ENCODE measurements around the gene SPACA7. TPM values are rescaled to one million over a fixed set of nuclear protein-coding genes. Genes with fewer than 3 reads are reported as not detected.

Gene SPACA7
- total RNA-seq, 4 donors from 2014 or later: not detected

DNA sequence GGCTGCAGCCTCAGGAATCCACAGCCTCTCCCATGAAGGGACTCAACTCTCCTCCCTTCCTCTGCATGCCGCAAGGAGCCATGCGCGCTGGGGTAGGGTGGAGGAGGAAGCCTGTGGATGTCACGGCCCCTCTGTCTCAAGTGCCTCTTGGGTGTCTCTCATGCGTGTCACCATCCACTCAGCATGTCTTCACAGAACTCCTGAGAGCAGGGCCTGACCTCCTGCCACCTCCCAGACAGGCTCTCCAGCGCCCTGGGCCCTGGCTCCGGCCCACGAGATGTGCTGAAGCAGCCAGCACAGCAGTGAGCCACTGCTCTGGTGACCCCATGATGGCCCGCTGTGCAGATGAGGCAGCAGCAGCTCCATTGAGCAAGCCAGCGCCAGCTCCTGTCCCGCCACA, 25.9 kb upstream of the SPACA7 start:
- intact Hi-C loops (cut with DNase I; ENCODE audit: low total_unique reads): no loop called here
- in situ Hi-C loops (cut with MboI; ENCODE audit: low pct_ligation_motif_present in 1 of 4, low pct_unique_long_range_greater_than_20kb in 1 of 4, low sequenced_read_pairs in 3 of 4): no loop called here

DNA sequence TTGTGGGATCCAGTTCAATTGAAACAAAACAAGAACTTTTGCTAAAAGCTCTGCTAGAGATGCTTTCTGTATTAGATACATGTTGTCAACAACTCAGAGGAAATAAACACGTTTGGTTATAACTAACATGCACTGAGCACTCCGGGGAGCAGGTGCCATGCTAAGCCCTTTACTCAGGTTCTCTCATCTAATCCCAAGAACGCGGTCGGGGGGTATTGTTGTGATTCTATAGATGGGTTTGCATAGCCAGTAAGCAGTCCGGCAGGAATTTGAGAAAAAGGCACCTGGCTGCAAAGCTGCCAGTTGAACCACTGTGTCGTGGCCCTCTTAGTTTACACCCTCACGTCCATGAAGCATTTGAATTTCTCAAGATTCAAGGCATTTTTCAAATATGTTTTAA, 24.3 kb upstream of the SPACA7 start:
- no peak for DNase-seq
- Histone ChIP-seq H3K4me3 (no peak overlapping the region), H3K9me3 (no peaks in the 10 kb centered on the region), H3K4me1 (no peaks in the 10 kb centered on the region), H3K27me3 (peaks cover 20% of the 10 kb centered on the region), H3K36me3 (no peaks in the 10 kb centered on the region), H3K27ac (no peak overlapping the region)
- intact Hi-C loops (cut with DNase I; ENCODE audit: low total_unique reads) (no loop called here), in situ Hi-C loops (cut with MboI; ENCODE audit: low pct_ligation_motif_present in 1 of 4, low pct_unique_long_range_greater_than_20kb in 1 of 4, low sequenced_read_pairs in 3 of 4) (no loop called here)
- no peak for TF ChIP-seq POLR2AphosphoS5 (IDR thresholded peaks at IDR 0.05)
- no peak for TF ChIP-seq EP300 (IDR thresholded peaks at IDR 0.05; ENCODE audit: low read depth)
- no peak for TF ChIP-seq POLR2A (IDR thresholded peaks at IDR 0.05)
- TF ChIP-seq, protein P1, sequence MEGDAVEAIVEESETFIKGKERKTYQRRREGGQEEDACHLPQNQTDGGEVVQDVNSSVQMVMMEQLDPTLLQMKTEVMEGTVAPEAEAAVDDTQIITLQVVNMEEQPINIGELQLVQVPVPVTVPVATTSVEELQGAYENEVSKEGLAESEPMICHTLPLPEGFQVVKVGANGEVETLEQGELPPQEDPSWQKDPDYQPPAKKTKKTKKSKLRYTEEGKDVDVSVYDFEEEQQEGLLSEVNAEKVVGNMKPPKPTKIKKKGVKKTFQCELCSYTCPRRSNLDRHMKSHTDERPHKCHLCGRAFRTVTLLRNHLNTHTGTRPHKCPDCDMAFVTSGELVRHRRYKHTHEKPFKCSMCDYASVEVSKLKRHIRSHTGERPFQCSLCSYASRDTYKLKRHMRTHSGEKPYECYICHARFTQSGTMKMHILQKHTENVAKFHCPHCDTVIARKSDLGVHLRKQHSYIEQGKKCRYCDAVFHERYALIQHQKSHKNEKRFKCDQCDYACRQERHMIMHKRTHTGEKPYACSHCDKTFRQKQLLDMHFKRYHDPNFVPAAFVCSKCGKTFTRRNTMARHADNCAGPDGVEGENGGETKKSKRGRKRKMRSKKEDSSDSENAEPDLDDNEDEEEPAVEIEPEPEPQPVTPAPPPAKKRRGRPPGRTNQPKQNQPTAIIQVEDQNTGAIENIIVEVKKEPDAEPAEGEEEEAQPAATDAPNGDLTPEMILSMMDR (IDR thresholded peaks at IDR 0.05): no peak
- 36 to 46% methylated on average over 5 to 8 of the region's 8 CpGs for WGBS, 2 donors (ENCODE audit: low coverage in 1 of 2)

More for the DNA sequence above, 25.9 kb upstream of the SPACA7 start:
- Histone ChIP-seq H3K4me1 (no peaks in the 10 kb centered on the region), H3K27ac (no peak overlapping the region), H3K27me3 (peaks cover 36% of the 10 kb centered on the region), H3K9me3 (no peaks in the 10 kb centered on the region), H3K36me3 (no peaks in the 10 kb centered on the region), H3K4me3 (no peak overlapping the region)
- WGBS, 2 donors (ENCODE audit: low coverage in 1 of 2): 80% methylated on average over 11 of the region's 11 CpGs; no CpG with 5 or more reads in 1 of the 2 donors
- no peak for DNase-seq
- TF ChIP-seq, protein P1 (IDR thresholded peaks at IDR 0.05): no peak
- TF ChIP-seq POLR2A (IDR thresholded peaks at IDR 0.05) (no peak), EP300 (IDR thresholded peaks at IDR 0.05; ENCODE audit: low read depth) (no peak), POLR2AphosphoS5 (IDR thresholded peaks at IDR 0.05) (no peak)

DNA sequence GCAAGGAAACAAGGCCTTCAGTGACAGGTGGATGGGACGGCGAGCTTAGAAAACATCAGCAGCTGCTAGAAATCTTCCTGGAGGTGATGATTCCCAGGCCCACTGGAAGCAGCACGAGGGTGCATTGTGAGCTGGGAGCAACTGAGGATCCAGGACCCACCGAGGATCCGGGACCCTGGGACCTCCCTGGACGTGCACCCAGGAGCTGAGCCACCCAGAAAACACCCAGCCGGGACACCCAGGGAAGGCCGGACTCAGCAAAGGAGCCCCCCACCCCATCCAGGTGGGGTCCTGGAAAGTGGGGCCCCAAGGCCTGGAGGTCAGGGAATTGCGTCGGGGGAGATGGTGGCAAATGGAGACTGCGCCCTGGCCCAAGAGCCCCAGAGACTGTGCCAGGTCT, 22.3 kb upstream of the SPACA7 start:
- Histone ChIP-seq H3K27me3 (peaks cover 3% of the 10 kb centered on the region), H3K4me1 (no peaks in the 10 kb centered on the region), H3K36me3 (no peaks in the 10 kb centered on the region), H3K4me3 (no peak overlapping the region), H3K27ac (no peak overlapping the region), H3K9me3 (no peaks in the 10 kb centered on the region)
- WGBS, 2 donors (ENCODE audit: low coverage in 1 of 2): 92% methylated on average over 11 of the region's 11 CpGs; no CpG with 5 or more reads in 1 of the 2 donors
- no peak for DNase-seq
- intact Hi-C loops (cut with DNase I; ENCODE audit: low total_unique reads): no loop called here
- TF ChIP-seq POLR2A (IDR thresholded peaks at IDR 0.05): no peak
- no peak for TF ChIP-seq EP300 (IDR thresholded peaks at IDR 0.05; ENCODE audit: low read depth)
- TF ChIP-seq, protein P1 (IDR thresholded peaks at IDR 0.05): no peak
- TF ChIP-seq POLR2AphosphoS5 (IDR thresholded peaks at IDR 0.05): no peak
- in situ Hi-C loops (cut with MboI; ENCODE audit: low pct_ligation_motif_present in 1 of 4, low pct_unique_long_range_greater_than_20kb in 1 of 4, low sequenced_read_pairs in 3 of 4): no loop called here

DNA sequence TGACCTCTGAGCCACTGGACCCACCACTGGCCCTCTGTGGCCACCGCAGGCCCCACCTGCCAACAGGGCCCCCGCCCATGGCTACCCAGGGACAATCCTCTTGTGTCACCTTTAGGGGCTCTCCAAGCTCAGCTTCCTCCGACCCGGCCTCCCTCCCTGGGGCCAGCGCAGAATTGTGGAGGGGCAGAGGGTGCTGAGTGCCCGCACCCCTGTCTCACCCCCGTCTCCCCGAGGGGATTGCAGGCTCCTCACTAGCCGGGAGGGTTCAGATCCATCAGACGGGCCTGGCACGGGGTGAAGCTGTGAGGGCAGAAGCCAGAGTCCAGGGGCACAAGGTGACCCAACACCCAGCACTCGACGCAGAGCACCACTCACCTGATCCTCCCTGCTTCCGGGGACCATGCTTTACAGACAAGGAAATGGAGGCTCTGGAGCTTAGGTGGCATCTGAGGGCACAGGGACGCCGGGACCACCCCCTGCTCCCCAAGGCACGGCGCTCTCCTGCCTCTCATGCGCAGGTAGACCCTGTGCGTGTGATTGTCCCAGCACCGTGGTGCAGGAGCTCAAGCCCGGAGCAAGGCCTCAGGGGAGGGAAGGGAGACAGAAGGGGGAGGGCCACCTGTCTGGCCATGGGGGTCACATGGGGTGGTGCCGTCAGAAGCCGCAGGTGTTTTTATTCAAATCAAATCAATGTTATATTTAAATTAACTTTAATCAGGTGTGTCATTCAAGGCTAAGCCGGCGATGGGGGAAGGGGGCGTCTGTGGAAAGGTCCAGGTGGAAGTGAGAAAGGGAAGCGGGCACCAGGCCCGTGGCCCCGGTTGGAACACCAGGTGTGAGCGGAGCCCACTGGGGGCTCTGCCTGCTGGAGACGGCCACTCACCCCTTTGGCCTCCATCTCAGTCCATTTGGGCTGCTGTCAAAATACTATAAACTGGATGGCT, 21.6 kb upstream of the SPACA7 start:
- no peaks in the 10 kb centered on the region for H3K4me1 ChIP-seq
- intact Hi-C loops (cut with DNase I; ENCODE audit: low total_unique reads) (no loop called here), in situ Hi-C loops (cut with MboI; ENCODE audit: low pct_ligation_motif_present in 1 of 4, low pct_unique_long_range_greater_than_20kb in 1 of 4, low sequenced_read_pairs in 3 of 4) (no loop called here)
- TF ChIP-seq, protein P1 (IDR thresholded peaks at IDR 0.05): no peak
- no peak for TF ChIP-seq POLR2AphosphoS5 (IDR thresholded peaks at IDR 0.05)
- no peak for TF ChIP-seq EP300 (IDR thresholded peaks at IDR 0.05; ENCODE audit: low read depth)
- TF ChIP-seq POLR2A (IDR thresholded peaks at IDR 0.05): no peak
- H3K4me3 ChIP-seq: no peak overlapping the region
- no peaks in the 10 kb centered on the region for H3K27me3 ChIP-seq
- H3K27ac ChIP-seq: no peak overlapping the region
- 87% methylated on average over 27 of the region's 32 CpGs; no CpG with 5 or more reads in 1 of the 2 donors for WGBS, 2 donors (ENCODE audit: low coverage in 1 of 2)
- no peak for DNase-seq
- no peaks in the 10 kb centered on the region for H3K36me3 ChIP-seq
- H3K9me3 ChIP-seq: no peaks in the 10 kb centered on the region
